Measurements from ENCODE around the gene TENM3. TPM values are rescaled to one million over a fixed set of nuclear protein-coding genes. Genes with fewer than 3 reads are reported as not detected.

TENM3 gene
- total RNA-seq, 1 experiment from 2014 or later, result 71.0 TPM

DNA sequence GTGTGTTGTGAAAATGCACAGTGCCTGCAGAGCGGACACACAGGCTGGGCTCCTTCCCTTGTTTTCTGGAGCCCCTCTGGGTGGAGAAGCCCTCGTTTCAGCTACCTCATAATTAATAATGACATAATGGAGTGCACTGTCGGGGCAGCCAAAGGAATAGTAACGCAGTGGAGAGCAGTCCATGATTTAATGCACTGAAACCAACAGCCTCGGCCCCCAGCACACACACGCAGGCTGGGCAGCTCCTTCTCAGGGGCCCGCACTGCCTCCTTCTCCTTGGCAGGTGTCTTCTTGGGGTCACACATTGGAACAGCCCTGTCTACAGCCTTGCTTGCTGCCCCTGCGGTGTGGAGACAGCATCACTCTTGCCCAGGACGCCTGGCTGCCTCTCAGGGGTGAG lies 584.8 kb downstream of the TENM3 start (continued):
- no peak for TF ChIP-seq ARID4B (CRISPR knock-in tag; IDR thresholded peaks at IDR 0.05; ENCODE audit: borderline replicate concordance)
- TF ChIP-seq PRRX2 (CRISPR knock-in tag; IDR thresholded peaks at IDR 0.05), result no peak
- no peak for TF ChIP-seq ATF3 (CRISPR knock-in tag; conservative IDR thresholded peaks at IDR 0.05)
- TF ChIP-seq NFE2L1 (CRISPR knock-in tag; IDR thresholded peaks at IDR 0.05), result no peak

DNA sequence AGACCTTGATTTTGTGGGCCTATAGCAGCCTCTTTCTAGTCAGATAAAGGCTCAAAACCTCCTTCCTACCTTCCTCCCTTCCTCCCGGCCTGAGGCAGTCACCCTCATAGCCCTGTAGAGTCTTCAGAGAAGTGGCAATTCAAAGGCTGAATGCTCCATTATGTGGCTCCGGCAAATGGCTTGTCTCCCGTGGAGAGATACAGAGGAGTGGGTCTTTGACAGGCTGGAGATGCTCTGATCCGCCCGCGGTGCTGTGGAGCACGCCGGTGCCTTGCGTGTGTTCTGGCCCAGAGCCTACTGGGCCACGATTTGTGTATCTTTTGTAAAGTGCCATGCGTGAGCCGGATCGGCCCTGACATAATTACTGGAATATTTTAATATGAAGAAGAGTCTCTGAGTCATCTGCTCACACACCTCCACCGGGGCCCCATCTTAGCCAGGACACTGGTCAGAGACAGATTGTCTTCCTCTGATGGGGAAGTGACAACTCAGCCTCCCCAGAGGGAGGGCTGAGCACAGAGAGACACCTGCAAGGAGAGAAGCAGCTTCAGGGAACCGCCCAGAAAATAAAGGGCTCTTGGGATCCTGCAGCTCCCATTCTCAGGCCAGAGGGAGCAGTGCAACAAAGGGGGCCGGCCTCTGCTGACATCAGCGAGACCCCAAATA lies 585.3 kb downstream of the TENM3 start:
- Mint-ChIP-seq H3K4me1 (peaks cover 21% of the 10 kb centered on the region), H3K4me3 (no peak overlapping the region), H3K9me3 (peaks cover 12% of the 10 kb centered on the region), H3K27me3 (ENCODE audit: low read depth) (peaks cover 6% of the 10 kb centered on the region), H3K36me3 (peaks cover 4% of the 10 kb centered on the region; the same call in 1 of the 2 replicates), H3K27ac (no peak overlapping the region)
- no peak for TF ChIP-seq ZNF671 (CRISPR knock-in tag; IDR thresholded peaks at IDR 0.05)
- TF ChIP-seq FOXK1 (CRISPR knock-in tag; IDR thresholded peaks at IDR 0.05), result no peak
- TF ChIP-seq FOXJ3 (CRISPR knock-in tag; IDR thresholded peaks at IDR 0.05; ENCODE audit: borderline replicate concordance), result no peak
- TF ChIP-seq E2F4 (CRISPR knock-in tag; IDR thresholded peaks at IDR 0.05; ENCODE audit: borderline replicate concordance, low read depth), result no peak
- no peak for TF ChIP-seq SP1 (CRISPR knock-in tag; conservative IDR thresholded peaks at IDR 0.05)
- TF ChIP-seq, protein P1, sequence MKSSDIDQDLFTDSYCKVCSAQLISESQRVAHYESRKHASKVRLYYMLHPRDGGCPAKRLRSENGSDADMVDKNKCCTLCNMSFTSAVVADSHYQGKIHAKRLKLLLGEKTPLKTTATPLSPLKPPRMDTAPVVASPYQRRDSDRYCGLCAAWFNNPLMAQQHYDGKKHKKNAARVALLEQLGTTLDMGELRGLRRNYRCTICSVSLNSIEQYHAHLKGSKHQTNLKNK (CRISPR knock-in tag; IDR thresholded peaks at IDR 0.05), result no peak
- TF ChIP-seq CDX4 (CRISPR knock-in tag; IDR thresholded peaks at IDR 0.05; ENCODE audit: borderline replicate concordance), result no peak
- no peak for TF ChIP-seq EMX1 (CRISPR knock-in tag; IDR thresholded peaks at IDR 0.05)
- TF ChIP-seq, protein P2, sequence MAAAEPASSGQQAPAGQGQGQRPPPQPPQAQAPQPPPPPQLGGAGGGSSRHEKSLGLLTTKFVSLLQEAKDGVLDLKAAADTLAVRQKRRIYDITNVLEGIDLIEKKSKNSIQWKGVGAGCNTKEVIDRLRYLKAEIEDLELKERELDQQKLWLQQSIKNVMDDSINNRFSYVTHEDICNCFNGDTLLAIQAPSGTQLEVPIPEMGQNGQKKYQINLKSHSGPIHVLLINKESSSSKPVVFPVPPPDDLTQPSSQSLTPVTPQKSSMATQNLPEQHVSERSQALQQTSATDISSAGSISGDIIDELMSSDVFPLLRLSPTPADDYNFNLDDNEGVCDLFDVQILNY (CRISPR knock-in tag; IDR thresholded peaks at IDR 0.05), result no peak
- TF ChIP-seq ZNF263 (CRISPR knock-in tag; IDR thresholded peaks at IDR 0.05; ENCODE audit: low read depth), result no peak
- TF ChIP-seq ELF4 (CRISPR knock-in tag; IDR thresholded peaks at IDR 0.05; ENCODE audit: low read depth), result no peak
- no peak for TF ChIP-seq ZNF532 (CRISPR knock-in tag; IDR thresholded peaks at IDR 0.05; ENCODE audit: borderline replicate concordance)
- TF ChIP-seq, protein P3, sequence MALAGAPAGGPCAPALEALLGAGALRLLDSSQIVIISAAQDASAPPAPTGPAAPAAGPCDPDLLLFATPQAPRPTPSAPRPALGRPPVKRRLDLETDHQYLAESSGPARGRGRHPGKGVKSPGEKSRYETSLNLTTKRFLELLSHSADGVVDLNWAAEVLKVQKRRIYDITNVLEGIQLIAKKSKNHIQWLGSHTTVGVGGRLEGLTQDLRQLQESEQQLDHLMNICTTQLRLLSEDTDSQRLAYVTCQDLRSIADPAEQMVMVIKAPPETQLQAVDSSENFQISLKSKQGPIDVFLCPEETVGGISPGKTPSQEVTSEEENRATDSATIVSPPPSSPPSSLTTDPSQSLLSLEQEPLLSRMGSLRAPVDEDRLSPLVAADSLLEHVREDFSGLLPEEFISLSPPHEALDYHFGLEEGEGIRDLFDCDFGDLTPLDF (CRISPR knock-in tag; IDR thresholded peaks at IDR 0.05), result no peak
- TF ChIP-seq TEAD1 (CRISPR knock-in tag; IDR thresholded peaks at IDR 0.05), result no peak
- peak; percentile 61 for ATAC-seq
- ChIA-PET POLR2A (no interaction called here), CTCF (interaction anchor here (1.2 to 1.5 kb wide), 5 partner anchors 8 to 97 kb away, joined by 3 to 7 read pairs (median 5); no protein-coding TSS in a partner anchor)
- DNase-seq (ENCODE audit: low spot score), result no peak
